Umbilical cord (tissue), 2 donors: ENCODE data around the gene IL17RA. TPM values are rescaled to one million over a fixed set of nuclear protein-coding genes. Genes with fewer than 3 reads are reported as not detected.
A peak's percentile ranks its signal among the peaks of the same experiment; 100 is the strongest.

ENCODE experiments used
- DNase-seq: peaks from one replicate; pipeline ENCODE4 v3.0.0-alpha.2; 2015; ENCODE audit warnings: low spot score
- total RNA-seq: library from RNA; depleted of rRNA; stranded (reverse); fragments of >200 nt; gene quantifications from one replicate; pipeline ENCODE4 v1.2.3, GENCODE V29; 2014; ENCODE audit warnings: low replicate concordance; ENCODE audit not compliant: insufficient read depth

Gene IL17RA
- total RNA-seq, 1 donor from 2014 or later = 9.6 TPM

DNA sequence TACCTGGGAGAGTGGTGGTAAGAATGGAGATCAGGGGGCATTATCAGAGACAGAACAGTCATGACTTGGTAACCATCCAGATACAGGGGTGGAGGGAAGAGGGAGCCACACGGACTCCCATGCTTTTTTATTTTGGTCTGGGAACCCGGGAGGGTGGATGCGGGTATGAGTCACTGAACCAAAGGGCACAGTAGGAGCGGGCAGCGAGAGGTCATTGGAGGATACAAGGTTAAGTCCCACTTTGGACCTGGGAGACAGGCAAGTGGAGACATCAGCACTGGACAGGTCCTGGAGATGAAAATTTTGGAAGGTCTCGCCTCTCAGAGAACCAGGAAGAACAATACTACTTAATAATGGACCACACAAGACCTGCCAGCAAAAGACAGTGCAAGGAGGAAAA, 67.5 kb downstream of the IL17RA start:
- no peak for DNase-seq

- no peak for DNase-seq
Observed at GRCh38 chr22:17152971-17153370, 68.2 kb downstream of the IL17RA start.

DNA sequence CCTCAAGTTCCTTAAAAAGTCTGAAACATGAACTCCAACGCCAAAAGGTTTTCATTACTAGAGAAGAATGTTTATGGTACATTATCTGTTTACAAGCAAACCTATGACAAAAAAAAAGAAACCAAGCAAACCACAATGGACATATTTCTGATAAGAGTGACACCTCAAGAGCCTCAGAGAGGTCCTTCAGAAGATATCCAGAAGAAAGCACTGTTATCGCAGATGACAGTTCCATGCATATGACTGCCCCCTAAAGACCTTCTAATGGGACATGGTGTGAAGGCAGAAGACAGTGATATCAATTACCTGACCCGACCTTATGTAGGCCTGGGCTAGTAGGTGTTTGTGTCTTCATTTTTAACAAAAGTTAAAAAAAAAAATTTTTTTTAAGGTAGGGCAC, 71.1 kb downstream of the IL17RA start:
- no peak for DNase-seq

GRCh38 chr22:17157714-17158113, 72.9 kb downstream of the IL17RA start:
- no peak for DNase-seq

DNA sequence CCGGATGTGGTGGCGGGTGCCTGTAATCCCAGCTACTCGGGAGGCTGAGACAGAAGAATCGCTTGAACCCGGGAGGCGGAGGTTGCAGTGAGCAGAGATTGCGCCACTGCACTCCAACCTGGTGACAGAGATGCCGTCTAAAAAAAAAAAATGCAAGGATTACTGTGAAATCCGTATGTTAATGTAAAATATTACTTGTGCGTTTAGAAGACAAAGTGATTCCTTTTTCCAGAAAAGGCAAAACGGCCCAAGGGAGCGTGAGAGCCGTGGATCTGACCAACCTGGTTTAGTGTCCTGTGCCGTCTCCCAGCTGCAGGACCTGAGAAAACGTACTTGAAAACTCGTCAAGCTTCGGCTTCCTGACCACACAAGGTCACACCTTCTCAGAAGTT, 73.4 kb downstream of the IL17RA start:
- DNase-seq = no peak

- DNase-seq = peak; percentile 89
Observed at GRCh38 chr22:17158568-17159503, 74.0 kb downstream of the IL17RA start, which contains the start of gene HDHD5. HDHD5 (minus strand) TSS chr22:17159277; CDS start chr22:17159251, 26 bp downstream.

GRCh38 chr22:17159504-17159951, 74.7 kb downstream of the IL17RA start:
- DNase-seq = no peak

GRCh38 chr22:17161991-17162390, 77.2 kb downstream of the IL17RA start:
- DNase-seq = no peak

- no peak for DNase-seq
Observed at GRCh38 chr22:17162731-17163130, 77.9 kb downstream of the IL17RA start.

GRCh38 chr22:17164392-17165024, 79.7 kb downstream of the IL17RA start:
- DNase-seq = no peak

Other genes with a start within 250 kb of the IL17RA start
- 1.7 TPM for gene GAB4, start 76.8 kb upstream of the IL17RA start, total RNA-seq
- 1.7 TPM for gene TMEM121B, start 36.4 kb downstream of the IL17RA start, total RNA-seq
- gene HDHD5, start 74.3 kb downstream of the IL17RA start, total RNA-seq = 11.3 TPM
- gene ADA2, start 134.4 kb downstream of the IL17RA start, total RNA-seq = 11.6 TPM